HepG2 (cell line): ENCODE data around the gene FOSB. TPM values are rescaled to one million over a fixed set of nuclear protein-coding genes. Genes with fewer than 3 reads are reported as not detected.

Experiments
- EP300 ChIP-seq, 3 experiments: sonication (generic) in 1 of 3; formaldehyde crosslinking in 1 of 3; IDR thresholded peaks; 2 replicates each; pipeline versions ENCODE4 v1.5.1 to v1.6.1; 2011 to 2020; ENCODE audit warnings: low read depth in 2 of 3, low read length in 2 of 3, borderline replicate concordance in 1 of 3, improper control_type of control experiment in 1 of 3, mild to moderate bottlenecking in 1 of 3, missing genetic modification reagents in 1 of 3, moderate library complexity in 1 of 3
- ZMAT3 ChIP-seq: sonication (generic); formaldehyde crosslinking; conservative IDR thresholded peaks from 2 replicates; pipeline ENCODE4 v1.7.0; 2021; ENCODE audit warnings: missing genetic modification reagents
- ZNF224 ChIP-seq: sonication (generic); formaldehyde crosslinking; IDR thresholded peaks from 2 replicates; pipeline ENCODE4 v1.5.0; 2020; ENCODE audit warnings: mild to moderate bottlenecking, missing genetic modification reagents
- ZNF432 ChIP-seq: sonication (generic); formaldehyde crosslinking; IDR thresholded peaks from 2 replicates; pipeline ENCODE4 v1.5.0; 2020; ENCODE audit warnings: missing genetic modification reagents, mild to moderate bottlenecking, borderline replicate concordance
- polyA plus RNA-seq, 8 experiments: library from polyadenylated mRNA; depleted of rRNA in 3 of 8; stranded (reverse) in 7 of 8; unstranded in 1 of 8; fragments of >200 nt; fragmentation: Illumina TruSeq in 4 of 8; extraction: Trizol in 4 of 8; gene quantifications; 2 replicates each; pipeline versions ENCODE4 v1.2.1 to v1.2.3, GENCODE V29; 2011 to 2016; ENCODE audit warnings: low read depth in 4 of 8, missing spikeins in 1 of 8, mixed read lengths in 1 of 8; ENCODE audit not compliant: insufficient read depth in 1 of 8
- total RNA-seq, 5 experiments: library from RNA; depleted of rRNA; stranded (reverse); fragments of >200 nt; fragmentation: Illumina TruSeq; extraction: Trizol; gene quantifications; 2 replicates each; pipeline ENCODE4 v1.2.3, GENCODE V29; 2016; ENCODE audit warnings: low read depth in 1 of 5
- TF ChIP-seq, protein P1 (sequence below): sonication (generic); formaldehyde crosslinking; IDR thresholded peaks from 2 replicates; pipeline ENCODE4 v1.5.0; 2020; ENCODE audit warnings: mild to moderate bottlenecking, missing genetic modification reagents, borderline replicate concordance
- TF ChIP-seq, protein P2 (sequence below): sonication (generic); formaldehyde crosslinking; IDR thresholded peaks from 2 replicates; pipeline ENCODE4 v1.4.0; 2020; ENCODE audit warnings: missing genetic modification reagents, borderline replicate concordance
- TF ChIP-seq, protein P3 (sequence below): sonication (generic); formaldehyde crosslinking; IDR thresholded peaks from 2 replicates; pipeline ENCODE4 v1.4.0; 2020; ENCODE audit warnings: missing genetic modification reagents
- TF ChIP-seq, protein P4 (sequence below): sonication (generic); formaldehyde crosslinking; IDR thresholded peaks from 2 replicates; pipeline ENCODE4 v1.4.0; 2020; ENCODE audit warnings: missing genetic modification reagents

Gene FOSB
- total and polyA plus RNA-seq, 2 of the 13 experiments (the other 11 are each of a cell fraction or from before 2014, with no cell fraction given): 2.8 to 6.0 TPM

DNA sequence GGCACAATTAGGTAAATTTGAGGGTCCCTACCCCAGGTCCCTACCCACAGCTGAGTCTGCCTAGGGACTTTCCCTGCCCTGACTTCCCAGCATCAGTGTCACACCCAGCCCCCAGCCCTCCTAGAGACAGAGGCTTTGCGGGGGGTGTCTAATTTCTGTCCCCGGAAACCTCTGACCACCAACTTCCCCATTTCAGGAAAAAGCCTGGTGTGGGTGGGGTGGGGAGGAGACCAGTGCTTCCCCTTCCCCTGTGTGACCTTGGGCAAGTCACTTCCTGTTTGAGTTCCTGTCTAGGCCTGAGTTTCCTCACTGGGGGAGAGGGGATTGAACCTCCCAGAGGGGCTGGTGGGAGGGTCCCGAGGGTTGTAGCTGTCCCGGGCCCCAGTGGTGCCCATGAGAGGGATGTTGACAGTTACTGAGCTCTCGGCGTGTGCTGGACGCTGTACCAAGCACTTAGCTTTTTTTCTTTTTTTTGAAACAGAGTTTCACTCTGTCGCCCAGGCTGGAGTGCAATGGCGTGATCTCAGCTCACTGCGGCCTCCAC lies 47.4 kb downstream of the FOSB start (continued):
- TF ChIP-seq, protein P1, sequence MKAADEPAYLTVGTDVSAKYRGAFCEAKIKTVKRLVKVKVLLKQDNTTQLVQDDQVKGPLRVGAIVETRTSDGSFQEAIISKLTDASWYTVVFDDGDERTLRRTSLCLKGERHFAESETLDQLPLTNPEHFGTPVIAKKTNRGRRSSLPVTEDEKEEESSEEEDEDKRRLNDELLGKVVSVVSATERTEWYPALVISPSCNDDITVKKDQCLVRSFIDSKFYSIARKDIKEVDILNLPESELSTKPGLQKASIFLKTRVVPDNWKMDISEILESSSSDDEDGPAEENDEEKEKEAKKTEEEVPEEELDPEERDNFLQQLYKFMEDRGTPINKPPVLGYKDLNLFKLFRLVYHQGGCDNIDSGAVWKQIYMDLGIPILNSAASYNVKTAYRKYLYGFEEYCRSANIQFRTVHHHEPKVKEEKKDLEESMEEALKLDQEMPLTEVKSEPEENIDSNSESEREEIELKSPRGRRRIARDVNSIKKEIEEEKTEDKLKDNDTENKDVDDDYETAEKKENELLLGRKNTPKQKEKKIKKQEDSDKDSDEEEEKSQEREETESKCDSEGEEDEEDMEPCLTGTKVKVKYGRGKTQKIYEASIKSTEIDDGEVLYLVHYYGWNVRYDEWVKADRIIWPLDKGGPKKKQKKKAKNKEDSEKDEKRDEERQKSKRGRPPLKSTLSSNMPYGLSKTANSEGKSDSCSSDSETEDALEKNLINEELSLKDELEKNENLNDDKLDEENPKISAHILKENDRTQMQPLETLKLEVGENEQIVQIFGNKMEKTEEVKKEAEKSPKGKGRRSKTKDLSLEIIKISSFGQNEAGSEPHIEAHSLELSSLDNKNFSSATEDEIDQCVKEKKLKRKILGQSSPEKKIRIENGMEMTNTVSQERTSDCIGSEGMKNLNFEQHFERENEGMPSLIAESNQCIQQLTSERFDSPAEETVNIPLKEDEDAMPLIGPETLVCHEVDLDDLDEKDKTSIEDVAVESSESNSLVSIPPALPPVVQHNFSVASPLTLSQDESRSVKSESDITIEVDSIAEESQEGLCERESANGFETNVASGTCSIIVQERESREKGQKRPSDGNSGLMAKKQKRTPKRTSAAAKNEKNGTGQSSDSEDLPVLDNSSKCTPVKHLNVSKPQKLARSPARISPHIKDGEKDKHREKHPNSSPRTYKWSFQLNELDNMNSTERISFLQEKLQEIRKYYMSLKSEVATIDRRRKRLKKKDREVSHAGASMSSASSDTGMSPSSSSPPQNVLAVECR: 0 out of 2 replicates have a peak, but pooled peaks have one; percentile 20
- no peak for TF ChIP-seq ZNF432 (CRISPR knock-in tag)
- TF ChIP-seq, protein P2, sequence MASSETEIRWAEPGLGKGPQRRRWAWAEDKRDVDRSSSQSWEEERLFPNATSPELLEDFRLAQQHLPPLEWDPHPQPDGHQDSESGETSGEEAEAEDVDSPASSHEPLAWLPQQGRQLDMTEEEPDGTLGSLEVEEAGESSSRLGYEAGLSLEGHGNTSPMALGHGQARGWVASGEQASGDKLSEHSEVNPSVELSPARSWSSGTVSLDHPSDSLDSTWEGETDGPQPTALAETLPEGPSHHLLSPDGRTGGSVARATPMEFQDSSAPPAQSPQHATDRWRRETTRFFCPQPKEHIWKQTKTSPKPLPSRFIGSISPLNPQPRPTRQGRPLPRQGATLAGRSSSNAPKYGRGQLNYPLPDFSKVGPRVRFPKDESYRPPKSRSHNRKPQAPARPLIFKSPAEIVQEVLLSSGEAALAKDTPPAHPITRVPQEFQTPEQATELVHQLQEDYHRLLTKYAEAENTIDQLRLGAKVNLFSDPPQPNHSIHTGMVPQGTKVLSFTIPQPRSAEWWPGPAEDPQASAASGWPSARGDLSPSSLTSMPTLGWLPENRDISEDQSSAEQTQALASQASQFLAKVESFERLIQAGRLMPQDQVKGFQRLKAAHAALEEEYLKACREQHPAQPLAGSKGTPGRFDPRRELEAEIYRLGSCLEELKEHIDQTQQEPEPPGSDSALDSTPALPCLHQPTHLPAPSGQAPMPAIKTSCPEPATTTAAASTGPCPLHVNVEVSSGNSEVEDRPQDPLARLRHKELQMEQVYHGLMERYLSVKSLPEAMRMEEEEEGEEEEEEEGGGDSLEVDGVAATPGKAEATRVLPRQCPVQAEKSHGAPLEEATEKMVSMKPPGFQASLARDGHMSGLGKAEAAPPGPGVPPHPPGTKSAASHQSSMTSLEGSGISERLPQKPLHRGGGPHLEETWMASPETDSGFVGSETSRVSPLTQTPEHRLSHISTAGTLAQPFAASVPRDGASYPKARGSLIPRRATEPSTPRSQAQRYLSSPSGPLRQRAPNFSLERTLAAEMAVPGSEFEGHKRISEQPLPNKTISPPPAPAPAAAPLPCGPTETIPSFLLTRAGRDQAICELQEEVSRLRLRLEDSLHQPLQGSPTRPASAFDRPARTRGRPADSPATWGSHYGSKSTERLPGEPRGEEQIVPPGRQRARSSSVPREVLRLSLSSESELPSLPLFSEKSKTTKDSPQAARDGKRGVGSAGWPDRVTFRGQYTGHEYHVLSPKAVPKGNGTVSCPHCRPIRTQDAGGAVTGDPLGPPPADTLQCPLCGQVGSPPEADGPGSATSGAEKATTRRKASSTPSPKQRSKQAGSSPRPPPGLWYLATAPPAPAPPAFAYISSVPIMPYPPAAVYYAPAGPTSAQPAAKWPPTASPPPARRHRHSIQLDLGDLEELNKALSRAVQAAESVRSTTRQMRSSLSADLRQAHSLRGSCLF (CRISPR knock-in tag): no peak
- TF ChIP-seq, protein P3, sequence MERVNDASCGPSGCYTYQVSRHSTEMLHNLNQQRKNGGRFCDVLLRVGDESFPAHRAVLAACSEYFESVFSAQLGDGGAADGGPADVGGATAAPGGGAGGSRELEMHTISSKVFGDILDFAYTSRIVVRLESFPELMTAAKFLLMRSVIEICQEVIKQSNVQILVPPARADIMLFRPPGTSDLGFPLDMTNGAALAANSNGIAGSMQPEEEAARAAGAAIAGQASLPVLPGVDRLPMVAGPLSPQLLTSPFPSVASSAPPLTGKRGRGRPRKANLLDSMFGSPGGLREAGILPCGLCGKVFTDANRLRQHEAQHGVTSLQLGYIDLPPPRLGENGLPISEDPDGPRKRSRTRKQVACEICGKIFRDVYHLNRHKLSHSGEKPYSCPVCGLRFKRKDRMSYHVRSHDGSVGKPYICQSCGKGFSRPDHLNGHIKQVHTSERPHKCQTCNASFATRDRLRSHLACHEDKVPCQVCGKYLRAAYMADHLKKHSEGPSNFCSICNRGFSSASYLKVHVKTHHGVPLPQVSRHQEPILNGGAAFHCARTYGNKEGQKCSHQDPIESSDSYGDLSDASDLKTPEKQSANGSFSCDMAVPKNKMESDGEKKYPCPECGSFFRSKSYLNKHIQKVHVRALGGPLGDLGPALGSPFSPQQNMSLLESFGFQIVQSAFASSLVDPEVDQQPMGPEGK (CRISPR knock-in tag): peak; percentile 65; the same call in 1 of the 2 replicates
- 0 out of 2 replicates have a peak, but pooled peaks have one; percentile 5 for TF ChIP-seq ZNF224 (CRISPR knock-in tag)
- TF ChIP-seq ZMAT3 (CRISPR knock-in tag): 0 out of 2 replicates have a peak, but pooled peaks have one; percentile 18
- TF ChIP-seq EP300 (IDR thresholded peaks at IDR 0.05; ENCODE audit: low read depth in 2 of 2, low read length in 2 of 2): 0 out of 4 replicates have a peak, but pooled peaks of 1 of the 2 experiments have one; percentile 15
- TF ChIP-seq EP300 (CRISPR knock-in tag; IDR thresholded peaks at IDR 0.05; ENCODE audit: borderline replicate concordance): no peak
- TF ChIP-seq, protein P4, sequence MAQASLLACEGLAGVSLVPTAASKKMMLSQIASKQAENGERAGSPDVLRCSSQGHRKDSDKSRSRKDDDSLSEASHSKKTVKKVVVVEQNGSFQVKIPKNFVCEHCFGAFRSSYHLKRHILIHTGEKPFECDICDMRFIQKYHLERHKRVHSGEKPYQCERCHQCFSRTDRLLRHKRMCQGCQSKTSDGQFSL (CRISPR knock-in tag): no peak
